ENCODE data around the gene CIAPIN1.

CIAPIN1 gene

DNA sequence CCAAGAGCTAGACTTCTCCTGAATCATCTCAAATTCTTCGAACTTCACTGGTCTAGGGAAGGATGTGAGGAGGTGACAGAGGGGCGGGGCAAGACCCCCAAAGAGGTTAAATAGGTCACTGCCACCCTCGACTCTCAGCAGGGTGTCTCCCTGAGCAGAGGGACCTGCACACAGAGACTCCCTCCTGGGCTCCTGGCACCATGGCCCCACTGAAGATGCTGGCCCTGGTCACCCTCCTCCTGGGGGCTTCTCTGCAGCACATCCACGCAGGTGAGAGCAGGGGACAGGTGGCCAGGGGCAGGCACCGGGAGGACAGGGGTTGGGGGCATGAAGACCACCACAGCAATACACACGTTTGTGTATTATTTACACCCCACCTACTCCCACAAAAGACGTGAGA lies 33.5 kb downstream of the CIAPIN1 start:
- H3K9me3 ChIP-seq (ENCODE audit: insufficient read depth, low read depth, low read length), result peaks cover 2% of the 10 kb centered on the region
- H2AK5ac ChIP-seq (ENCODE audit: low read length), result no peak overlapping the region
- no peak overlapping the region for H2AFZ ChIP-seq (ENCODE audit: insufficient read depth, low read length, poor library complexity)
- H3K18ac ChIP-seq (ENCODE audit: low read length), result no peak overlapping the region
- no peak overlapping the region for H3K23ac ChIP-seq (ENCODE audit: low read length)
- no peak overlapping the region for H2BK5ac ChIP-seq (ENCODE audit: low read depth, low read length, poor library complexity)
- peaks cover 2% of the 10 kb centered on the region for H3K79me2 ChIP-seq (ENCODE audit: control insufficient read depth, insufficient read depth, low read length, poor library complexity)
- no peak overlapping the region for H3K4me2 ChIP-seq (ENCODE audit: low read length)
- no peak overlapping the region for H3K14ac ChIP-seq (ENCODE audit: low read length)
- no peak for DNase-seq
- H3K27me3 ChIP-seq (ENCODE audit: insufficient read depth, low read length), result no peaks in the 10 kb centered on the region
- H4K91ac ChIP-seq (ENCODE audit: low read depth, low read length), result no peak overlapping the region
- no peak overlapping the region for H4K8ac ChIP-seq (ENCODE audit: low read depth, low read length)
- no peak overlapping the region for H3K4me3 ChIP-seq (ENCODE audit: low read depth, low read length)
- no peak overlapping the region for H3K27ac ChIP-seq (ENCODE audit: low read depth, low read length)
- H2BK12ac ChIP-seq (ENCODE audit: low read length), result no peak overlapping the region
- H3K36me3 ChIP-seq (ENCODE audit: control insufficient read depth in 1 of 2, insufficient read depth in 2 of 2, low read length in 2 of 2), result no peaks in the 10 kb centered on the region
- H4K12ac ChIP-seq (ENCODE audit: low read depth, low read length), result no peak overlapping the region
- H3K9ac ChIP-seq (ENCODE audit: low read length), result no peak overlapping the region
- H3K79me1 ChIP-seq (ENCODE audit: low read length), result peaks cover 18% of the 10 kb centered on the region
- no peak overlapping the region for H2BK120ac ChIP-seq (ENCODE audit: insufficient read depth, low read length, poor library complexity)
- no CpG with 5 or more reads among the region's 7 CpGs for WGBS (ENCODE audit: extremely low coverage, insufficient coverage, insufficient read length)
- no peak overlapping the region for H3K4ac ChIP-seq (ENCODE audit: low read depth, low read length)
- H3K4me1 ChIP-seq (ENCODE audit: control insufficient read depth in 1 of 2, insufficient read depth in 2 of 2, low read length in 2 of 2), result peaks cover 13 to 15% of the 10 kb centered on the region in 2 experiments

DNA sequence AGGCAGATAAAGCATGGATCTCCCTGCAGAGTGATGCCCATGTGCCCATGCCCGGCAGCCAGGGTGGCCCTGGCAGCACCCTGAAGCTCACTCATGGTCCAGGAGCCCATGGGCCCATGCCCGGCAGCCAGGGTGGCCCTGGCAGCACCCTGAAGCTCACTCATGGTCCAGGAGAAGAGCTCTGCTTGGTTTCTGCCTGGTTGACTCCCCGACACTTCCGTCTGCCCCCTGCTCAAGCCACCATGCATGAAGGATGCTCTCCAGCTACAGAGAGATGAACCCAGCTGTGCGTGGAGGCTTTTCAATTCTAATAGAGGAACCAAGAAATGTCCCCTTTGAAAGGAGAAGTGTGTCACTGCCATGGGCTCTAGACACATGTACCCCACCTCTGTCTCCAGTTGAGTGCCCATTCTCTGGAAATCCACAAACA lies 33.9 kb downstream of the CIAPIN1 start:
- H3K9ac ChIP-seq (ENCODE audit: low read length), result no peak overlapping the region
- H2AK5ac ChIP-seq (ENCODE audit: low read length), result no peak overlapping the region
- no peak overlapping the region for H3K23ac ChIP-seq (ENCODE audit: low read length)
- H3K36me3 ChIP-seq (ENCODE audit: control insufficient read depth in 1 of 2, insufficient read depth in 2 of 2, low read length in 2 of 2), result no peaks in the 10 kb centered on the region
- H3K27ac ChIP-seq (ENCODE audit: low read depth, low read length), result no peak overlapping the region
- H3K79me2 ChIP-seq (ENCODE audit: control insufficient read depth, insufficient read depth, low read length, poor library complexity), result peaks cover 2% of the 10 kb centered on the region
- no peak overlapping the region for H2BK12ac ChIP-seq (ENCODE audit: low read length)
- H4K91ac ChIP-seq (ENCODE audit: low read depth, low read length), result no peak overlapping the region
- peaks cover 2% of the 10 kb centered on the region for H3K9me3 ChIP-seq (ENCODE audit: insufficient read depth, low read depth, low read length)
- H3K4me1 ChIP-seq (ENCODE audit: control insufficient read depth in 1 of 2, insufficient read depth in 2 of 2, low read length in 2 of 2), result peaks cover 11 to 15% of the 10 kb centered on the region in 2 experiments
- no peak overlapping the region for H3K4me3 ChIP-seq (ENCODE audit: low read depth, low read length)
- no peak overlapping the region for H3K4ac ChIP-seq (ENCODE audit: low read depth, low read length)
- no peak for DNase-seq
- H3K18ac ChIP-seq (ENCODE audit: low read length), result no peak overlapping the region
- H2BK5ac ChIP-seq (ENCODE audit: low read depth, low read length, poor library complexity), result no peak overlapping the region
- no peak overlapping the region for H4K12ac ChIP-seq (ENCODE audit: low read depth, low read length)
- no CpG with 5 or more reads among the region's 5 CpGs for WGBS (ENCODE audit: extremely low coverage, insufficient coverage, insufficient read length)
- H3K14ac ChIP-seq (ENCODE audit: low read length), result no peak overlapping the region
- H3K4me2 ChIP-seq (ENCODE audit: low read length), result no peak overlapping the region
- no peak overlapping the region for H2BK120ac ChIP-seq (ENCODE audit: insufficient read depth, low read length, poor library complexity)
- no peak overlapping the region for H4K8ac ChIP-seq (ENCODE audit: low read depth, low read length)
- peaks cover 16% of the 10 kb centered on the region for H3K79me1 ChIP-seq (ENCODE audit: low read length)
- H2AFZ ChIP-seq (ENCODE audit: insufficient read depth, low read length, poor library complexity), result no peak overlapping the region
- no peaks in the 10 kb centered on the region for H3K27me3 ChIP-seq (ENCODE audit: insufficient read depth, low read length)

DNA sequence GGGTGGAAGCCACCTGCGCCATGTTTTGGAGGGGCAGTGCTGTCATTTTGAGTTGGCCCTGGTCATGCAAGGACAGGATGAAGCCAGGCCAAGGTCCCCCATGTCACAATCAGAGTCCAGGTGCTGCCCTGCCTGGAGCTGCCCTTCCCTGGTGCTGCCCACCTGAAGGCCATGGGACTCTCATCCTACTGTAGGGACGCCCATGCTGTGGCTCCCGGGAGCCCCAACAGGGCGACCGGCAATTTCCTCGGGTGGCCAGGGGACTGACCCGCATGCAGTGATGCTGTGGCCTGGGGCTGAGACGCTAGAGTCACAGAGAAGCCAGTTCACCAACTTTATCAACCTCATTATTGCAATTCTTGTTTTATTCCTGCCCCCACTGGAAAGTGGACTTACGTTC lies 34.6 kb downstream of the CIAPIN1 start:
- Histone ChIP-seq H4K91ac (ENCODE audit: low read depth, low read length) (no peak overlapping the region), H4K12ac (ENCODE audit: low read depth, low read length) (no peak overlapping the region), H2BK12ac (ENCODE audit: low read length) (no peak overlapping the region), H3K9me3 (ENCODE audit: insufficient read depth, low read depth, low read length) (peaks cover 2% of the 10 kb centered on the region), H2BK5ac (ENCODE audit: low read depth, low read length, poor library complexity) (no peak overlapping the region), H3K23ac (ENCODE audit: low read length) (no peak overlapping the region), H3K4me2 (ENCODE audit: low read length) (no peak overlapping the region), H3K27me3 (ENCODE audit: insufficient read depth, low read length) (no peaks in the 10 kb centered on the region), H2BK120ac (ENCODE audit: insufficient read depth, low read length, poor library complexity) (no peak overlapping the region), H3K36me3 (ENCODE audit: control insufficient read depth in 1 of 2, insufficient read depth in 2 of 2, low read length in 2 of 2) (no peaks in the 10 kb centered on the region), H3K18ac (ENCODE audit: low read length) (no peak overlapping the region), H3K4ac (ENCODE audit: low read depth, low read length) (no peak overlapping the region), H3K9ac (ENCODE audit: low read length) (no peak overlapping the region), H3K4me1 (ENCODE audit: control insufficient read depth in 1 of 2, insufficient read depth in 2 of 2, low read length in 2 of 2) (peaks cover 9 to 12% of the 10 kb centered on the region in 2 experiments), H4K8ac (ENCODE audit: low read depth, low read length) (no peak overlapping the region), H3K79me1 (ENCODE audit: low read length) (peaks cover 14% of the 10 kb centered on the region), H2AFZ (ENCODE audit: insufficient read depth, low read length, poor library complexity) (no peak overlapping the region), H2AK5ac (ENCODE audit: low read length) (no peak overlapping the region), H3K14ac (ENCODE audit: low read length) (no peak overlapping the region), H3K79me2 (ENCODE audit: control insufficient read depth, insufficient read depth, low read length, poor library complexity) (peaks cover 2% of the 10 kb centered on the region), H3K27ac (ENCODE audit: low read depth, low read length) (no peak overlapping the region), H3K4me3 (ENCODE audit: low read depth, low read length) (no peak overlapping the region)
- no CpG with 5 or more reads among the region's 9 CpGs for WGBS (ENCODE audit: extremely low coverage, insufficient coverage, insufficient read length)
- DNase-seq, result peak in 1 of 2 donors; percentile 39

DNA sequence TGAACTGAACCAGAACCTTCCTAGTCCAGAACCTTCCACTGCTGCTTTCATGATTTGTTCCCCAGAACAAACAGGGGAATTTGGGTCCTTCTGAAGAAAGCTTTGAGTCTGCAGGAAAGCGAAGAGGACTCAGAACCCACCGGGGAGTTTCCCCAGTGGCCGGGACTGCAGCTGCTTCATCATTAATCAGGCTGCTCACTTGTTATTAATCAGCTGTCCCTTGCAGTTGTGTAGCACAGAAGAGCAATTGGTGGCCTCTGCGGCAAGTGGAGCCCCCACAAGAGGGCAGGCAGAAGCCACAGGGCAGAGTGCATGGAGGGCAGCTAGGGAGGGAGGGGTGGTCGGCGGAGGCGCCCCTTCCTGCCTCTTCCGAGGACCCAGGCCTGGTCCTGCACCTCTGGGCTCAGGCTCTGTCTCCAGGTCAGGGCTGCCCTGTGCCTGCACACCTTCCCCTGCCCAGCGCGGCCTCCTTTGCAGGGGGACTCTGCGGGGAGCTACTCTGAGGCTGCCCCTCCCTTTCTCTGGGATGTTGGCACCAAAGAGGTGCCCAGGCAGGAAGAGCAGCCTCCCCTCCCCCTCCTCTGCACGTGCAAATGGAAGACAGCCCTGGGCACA lies 35.7 kb downstream of the CIAPIN1 start:
- no peak overlapping the region for H2AK5ac ChIP-seq (ENCODE audit: low read length)
- no peaks in the 10 kb centered on the region for H3K27me3 ChIP-seq (ENCODE audit: insufficient read depth, low read length)

More for the DNA sequence above, 35.7 kb downstream of the CIAPIN1 start:
- H4K12ac ChIP-seq (ENCODE audit: low read depth, low read length), result no peak overlapping the region
- no peak overlapping the region for H3K18ac ChIP-seq (ENCODE audit: low read length)
- H2BK120ac ChIP-seq (ENCODE audit: insufficient read depth, low read length, poor library complexity), result no peak overlapping the region
- peaks cover under 1 to 4% of the 10 kb centered on the region in 2 experiments for H3K4me1 ChIP-seq (ENCODE audit: control insufficient read depth in 1 of 2, insufficient read depth in 2 of 2, low read length in 2 of 2)
- peaks cover under 1% of the 10 kb centered on the region for H3K79me2 ChIP-seq (ENCODE audit: control insufficient read depth, insufficient read depth, low read length, poor library complexity)
- whole genome bisulfite sequencing (ENCODE audit: extremely low coverage, insufficient coverage, insufficient read length), result no CpG with 5 or more reads among the region's 12 CpGs
- no peak overlapping the region for H3K4me3 ChIP-seq (ENCODE audit: low read depth, low read length)
- no peak overlapping the region for H2BK12ac ChIP-seq (ENCODE audit: low read length)
- no peak overlapping the region for H3K23ac ChIP-seq (ENCODE audit: low read length)
- no peak overlapping the region for H3K27ac ChIP-seq (ENCODE audit: low read depth, low read length)
- H2BK5ac ChIP-seq (ENCODE audit: low read depth, low read length, poor library complexity), result no peak overlapping the region
- H3K9ac ChIP-seq (ENCODE audit: low read length), result no peak overlapping the region
- no peak overlapping the region for H3K14ac ChIP-seq (ENCODE audit: low read length)
- no peak overlapping the region for H3K4ac ChIP-seq (ENCODE audit: low read depth, low read length)
- no peak for DNase-seq
- H4K91ac ChIP-seq (ENCODE audit: low read depth, low read length), result no peak overlapping the region
- H3K9me3 ChIP-seq (ENCODE audit: insufficient read depth, low read depth, low read length), result peaks cover 2% of the 10 kb centered on the region
- H3K79me1 ChIP-seq (ENCODE audit: low read length), result peaks cover 5% of the 10 kb centered on the region
- no peak overlapping the region for H3K4me2 ChIP-seq (ENCODE audit: low read length)
- no peak overlapping the region for H4K8ac ChIP-seq (ENCODE audit: low read depth, low read length)
- no peak overlapping the region for H2AFZ ChIP-seq (ENCODE audit: insufficient read depth, low read length, poor library complexity)
- no peaks in the 10 kb centered on the region for H3K36me3 ChIP-seq (ENCODE audit: control insufficient read depth in 1 of 2, insufficient read depth in 2 of 2, low read length in 2 of 2)
